ENCODE data around the gene RNU6-9.
"Not testable (repeated sequence)": the region's sequence is repeated elsewhere in the genome, so short reads cannot be mapped to it uniquely, and the experiment has no call there.

The RNU6-9 gene

DNA sequence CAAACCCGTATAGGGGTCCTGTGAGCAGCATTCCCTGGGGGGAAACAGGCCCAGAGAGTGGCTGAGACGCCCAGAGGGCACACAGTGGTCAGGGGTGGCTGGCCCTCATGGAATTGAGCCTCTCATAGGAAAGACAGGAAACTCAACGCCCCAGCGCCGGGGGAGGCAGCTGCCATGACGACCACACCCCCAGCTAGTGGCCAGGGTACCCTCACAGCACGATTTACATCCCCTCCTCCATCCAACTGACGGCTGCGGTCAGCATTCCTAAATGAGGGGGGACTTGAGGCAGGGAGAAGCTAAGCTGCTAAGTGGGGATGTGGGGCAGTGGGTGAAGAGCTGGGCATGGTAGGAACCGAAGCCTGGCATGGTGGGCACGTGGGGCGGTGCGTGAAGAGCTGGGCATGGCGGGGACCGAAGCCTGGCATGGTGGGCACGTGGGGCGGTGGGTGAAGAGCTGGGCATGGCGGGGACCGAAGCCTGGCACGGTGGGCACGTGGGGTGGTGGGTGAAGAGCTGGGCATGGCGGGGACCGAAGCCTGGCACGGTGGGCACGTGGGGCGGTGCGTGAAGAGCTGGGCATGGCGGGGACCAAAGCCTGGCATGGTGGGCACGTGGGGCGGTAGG, 10.3 kb upstream of the RNU6-9 start:
- no peak overlapping the region for H3K9ac ChIP-seq (ENCODE audit: low read depth, low read length)
- H3K27ac ChIP-seq (ENCODE audit: low read depth, low read length): no peak overlapping the region
- H3K36me3 ChIP-seq (ENCODE audit: insufficient read depth, low read length): peaks cover 41% of the 10 kb centered on the region

DNA sequence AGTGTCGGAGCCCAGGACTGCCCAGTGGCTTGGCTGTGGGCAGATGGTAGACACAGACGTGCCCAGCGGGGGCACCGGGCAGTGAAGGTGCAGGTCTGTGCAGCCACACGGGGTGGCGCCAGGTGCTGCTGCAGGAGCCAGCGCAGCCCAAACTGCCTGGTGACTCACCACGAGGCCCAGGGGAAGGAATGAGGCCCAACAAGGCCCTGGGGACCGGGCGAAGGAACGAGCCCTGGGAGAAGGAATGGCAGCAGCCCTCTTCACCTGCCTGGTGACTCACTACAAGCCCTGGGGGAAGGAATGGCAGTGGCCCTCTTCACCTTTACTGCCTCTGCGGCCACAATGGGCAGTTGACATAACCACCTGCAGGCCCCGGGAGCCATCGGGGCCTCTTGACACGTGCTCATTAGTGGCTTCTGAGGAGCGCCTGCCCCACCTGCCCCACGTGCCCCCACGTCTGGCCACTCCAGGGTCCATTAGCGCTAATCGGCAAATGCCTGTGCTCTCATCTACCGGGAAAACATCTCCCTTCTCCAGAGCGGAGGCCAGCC, 9.5 kb upstream of the RNU6-9 start:
- no peak overlapping the region for H3K9ac ChIP-seq (ENCODE audit: low read depth, low read length)
- 91% methylated on average over 22 of the region's 22 CpGs for whole genome bisulfite sequencing
- H3K4me1 ChIP-seq (ENCODE audit: insufficient read depth, low read length): no peaks in the 10 kb centered on the region
- no peaks in the 10 kb centered on the region for H3K9me3 ChIP-seq (ENCODE audit: insufficient read depth, low read depth, low read length)
- no peak overlapping the region for H3K4me3 ChIP-seq (ENCODE audit: low read length)
- H3K27ac ChIP-seq (ENCODE audit: low read depth, low read length): no peak overlapping the region
- H3K36me3 ChIP-seq (ENCODE audit: insufficient read depth, low read length): peaks cover 45% of the 10 kb centered on the region
- no peaks in the 10 kb centered on the region for H3K27me3 ChIP-seq (ENCODE audit: insufficient read depth, low read length)

More for the DNA sequence above, 10.3 kb upstream of the RNU6-9 start:
- no peak overlapping the region for H3K4me3 ChIP-seq (ENCODE audit: low read length)
- no peaks in the 10 kb centered on the region for H3K9me3 ChIP-seq (ENCODE audit: insufficient read depth, low read depth, low read length)
- WGBS: 93% methylated on average over 20 of the region's 30 CpGs
- no peaks in the 10 kb centered on the region for H3K27me3 ChIP-seq (ENCODE audit: insufficient read depth, low read length)
- no peaks in the 10 kb centered on the region for H3K4me1 ChIP-seq (ENCODE audit: insufficient read depth, low read length)

DNA sequence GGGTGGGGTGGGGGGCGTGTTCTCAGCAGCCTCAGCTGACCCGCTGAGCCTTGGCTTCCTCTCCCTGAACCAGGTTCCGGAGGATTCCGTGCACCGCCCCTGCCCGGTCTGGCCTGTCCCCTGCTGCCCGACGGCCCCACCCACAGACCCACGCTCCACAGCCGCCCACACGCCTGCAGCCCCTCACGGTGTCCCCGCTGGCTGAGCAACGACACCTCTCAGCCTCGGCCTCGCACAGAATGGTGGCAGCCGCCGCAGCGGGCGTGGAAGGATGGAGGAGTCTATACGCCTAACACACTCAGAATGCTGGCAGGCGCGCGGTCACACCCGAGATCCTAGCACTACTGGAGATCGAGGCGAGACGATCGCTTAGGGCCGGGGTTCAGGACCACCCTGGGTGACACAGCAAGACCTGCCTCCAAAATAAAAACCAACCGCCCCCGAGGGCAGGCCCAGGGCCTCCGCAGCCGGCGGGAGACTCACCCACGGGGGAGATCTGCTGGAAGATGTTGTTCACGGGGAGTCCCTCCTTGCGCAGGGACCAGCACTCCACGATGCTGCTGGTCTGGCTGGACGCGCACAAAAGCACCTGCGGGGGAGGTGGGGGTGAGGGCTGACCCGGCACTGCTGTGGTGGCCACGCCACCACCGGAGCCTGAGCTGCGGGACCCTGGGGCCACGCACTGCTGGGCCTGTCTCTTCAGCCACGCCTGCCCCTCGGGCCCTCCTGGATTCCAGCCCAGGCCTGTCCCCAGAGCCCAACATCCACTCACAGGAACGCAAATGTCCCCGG, 8.7 kb upstream of the RNU6-9 start:
- H3K4me1 ChIP-seq (ENCODE audit: insufficient read depth, low read length): no peaks in the 10 kb centered on the region
- 94% methylated on average over 51 of the region's 51 CpGs for WGBS
- no peak overlapping the region for H3K27ac ChIP-seq (ENCODE audit: low read depth, low read length)
- no peak overlapping the region for H3K9ac ChIP-seq (ENCODE audit: low read depth, low read length)
- H3K36me3 ChIP-seq (ENCODE audit: insufficient read depth, low read length): peaks cover 52% of the 10 kb centered on the region
- H3K4me3 ChIP-seq (ENCODE audit: low read length): no peak overlapping the region
- no peaks in the 10 kb centered on the region for H3K27me3 ChIP-seq (ENCODE audit: insufficient read depth, low read length)
- no peaks in the 10 kb centered on the region for H3K9me3 ChIP-seq (ENCODE audit: insufficient read depth, low read depth, low read length)

DNA sequence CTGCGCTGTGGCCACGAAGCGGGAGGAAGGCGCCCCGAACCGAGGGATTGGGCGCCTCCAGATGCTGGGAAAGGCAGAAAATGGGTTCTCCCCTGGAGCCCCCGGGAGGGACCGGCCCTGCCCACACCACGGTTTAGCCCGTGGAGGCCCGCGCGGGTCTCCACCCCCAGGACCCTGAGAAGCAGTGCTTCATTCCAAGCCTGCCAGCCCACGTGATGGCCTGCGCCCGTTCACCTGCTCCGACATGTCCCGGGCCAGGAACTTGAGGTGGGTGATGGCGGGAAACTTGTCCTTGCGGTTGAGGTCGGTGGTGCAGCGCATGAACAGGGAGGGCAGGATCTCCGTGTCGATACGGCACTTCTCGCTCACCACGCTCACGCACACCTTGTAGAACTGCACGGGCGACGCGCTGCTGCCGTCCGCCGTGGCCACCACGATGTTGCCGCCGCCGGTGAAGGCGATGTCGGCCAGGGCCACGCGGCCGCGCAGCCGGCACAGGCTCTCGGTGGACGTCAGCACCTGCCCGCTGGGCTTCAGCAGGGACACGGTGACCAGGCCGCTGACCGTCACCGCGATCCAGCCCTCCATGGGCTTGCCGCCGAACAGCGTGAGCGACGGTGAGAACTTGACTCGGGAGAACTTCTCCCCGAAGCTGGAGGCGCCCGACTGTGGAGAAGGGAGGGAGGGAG, 7.6 kb upstream of the RNU6-9 start:
- WGBS: 96% methylated on average over 64 of the region's 64 CpGs
- Histone ChIP-seq H3K9ac (ENCODE audit: low read depth, low read length) (no peak overlapping the region), H3K9me3 (ENCODE audit: insufficient read depth, low read depth, low read length) (no peaks in the 10 kb centered on the region), H3K27ac (ENCODE audit: low read depth, low read length) (no peak overlapping the region), H3K4me3 (ENCODE audit: low read length) (no peak overlapping the region), H3K27me3 (ENCODE audit: insufficient read depth, low read length) (no peaks in the 10 kb centered on the region), H3K4me1 (ENCODE audit: insufficient read depth, low read length) (no peaks in the 10 kb centered on the region), H3K36me3 (ENCODE audit: insufficient read depth, low read length) (peaks cover 58% of the 10 kb centered on the region)

DNA sequence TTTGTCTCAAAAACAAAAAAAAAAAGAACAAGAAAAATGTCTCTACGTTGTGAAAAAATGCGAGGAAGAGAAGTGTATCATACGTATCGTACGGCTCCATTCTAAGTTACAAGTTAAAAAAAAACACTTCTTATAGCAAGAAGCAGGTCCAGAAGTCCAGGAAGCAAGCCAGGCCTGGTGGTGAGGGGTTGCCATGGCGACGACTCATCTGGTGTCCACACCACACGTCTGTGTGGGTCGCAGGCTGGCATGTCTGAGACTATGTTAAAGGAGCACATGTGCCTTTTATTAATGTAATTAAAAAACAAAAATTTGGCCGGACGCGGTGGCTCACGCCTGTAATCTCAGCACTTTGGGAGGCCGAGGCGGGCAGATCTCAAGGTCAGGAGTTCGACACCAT, 6.2 kb upstream of the RNU6-9 start:
- Histone ChIP-seq H3K9me3 (ENCODE audit: insufficient read depth, low read depth, low read length) (no peaks in the 10 kb centered on the region), H3K27ac (ENCODE audit: low read depth, low read length) (no peak overlapping the region), H3K27me3 (ENCODE audit: insufficient read depth, low read length) (no peaks in the 10 kb centered on the region), H3K4me3 (ENCODE audit: low read length) (no peak overlapping the region), H3K9ac (ENCODE audit: low read depth, low read length) (no peak overlapping the region), H3K36me3 (ENCODE audit: insufficient read depth, low read length) (peaks cover 47% of the 10 kb centered on the region), H3K4me1 (ENCODE audit: insufficient read depth, low read length) (no peaks in the 10 kb centered on the region)
- 92% methylated on average over 16 of the region's 16 CpGs for WGBS

DNA sequence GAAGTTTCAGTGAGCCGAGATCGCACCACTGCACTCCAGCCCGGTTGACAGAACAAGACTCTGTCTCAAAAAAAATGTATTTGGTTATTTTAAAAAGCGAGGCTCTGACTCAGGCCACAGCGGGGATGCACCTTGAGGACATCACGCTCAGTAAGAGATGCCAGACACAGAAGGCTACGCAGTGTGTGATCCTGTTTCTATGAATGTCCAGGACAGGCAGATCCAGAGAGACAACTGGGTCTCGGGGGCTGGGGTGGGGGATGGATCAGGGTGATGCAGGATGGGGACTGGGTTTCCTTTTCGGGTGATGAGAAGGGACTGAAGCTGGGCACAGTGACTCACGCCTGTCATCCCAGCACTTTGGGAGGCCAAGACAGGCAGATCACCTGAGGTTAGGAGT, 5.7 kb upstream of the RNU6-9 start:
- Histone ChIP-seq H3K4me1 (ENCODE audit: insufficient read depth, low read length) (no peaks in the 10 kb centered on the region), H3K9me3 (ENCODE audit: insufficient read depth, low read depth, low read length) (no peaks in the 10 kb centered on the region), H3K27ac (ENCODE audit: low read depth, low read length) (no peak overlapping the region), H3K4me3 (ENCODE audit: low read length) (no peak overlapping the region), H3K27me3 (ENCODE audit: insufficient read depth, low read length) (no peaks in the 10 kb centered on the region), H3K36me3 (ENCODE audit: insufficient read depth, low read length) (peaks cover 43% of the 10 kb centered on the region), H3K9ac (ENCODE audit: low read depth, low read length) (no peak overlapping the region)
- WGBS: 94% methylated on average over 10 of the region's 10 CpGs

DNA sequence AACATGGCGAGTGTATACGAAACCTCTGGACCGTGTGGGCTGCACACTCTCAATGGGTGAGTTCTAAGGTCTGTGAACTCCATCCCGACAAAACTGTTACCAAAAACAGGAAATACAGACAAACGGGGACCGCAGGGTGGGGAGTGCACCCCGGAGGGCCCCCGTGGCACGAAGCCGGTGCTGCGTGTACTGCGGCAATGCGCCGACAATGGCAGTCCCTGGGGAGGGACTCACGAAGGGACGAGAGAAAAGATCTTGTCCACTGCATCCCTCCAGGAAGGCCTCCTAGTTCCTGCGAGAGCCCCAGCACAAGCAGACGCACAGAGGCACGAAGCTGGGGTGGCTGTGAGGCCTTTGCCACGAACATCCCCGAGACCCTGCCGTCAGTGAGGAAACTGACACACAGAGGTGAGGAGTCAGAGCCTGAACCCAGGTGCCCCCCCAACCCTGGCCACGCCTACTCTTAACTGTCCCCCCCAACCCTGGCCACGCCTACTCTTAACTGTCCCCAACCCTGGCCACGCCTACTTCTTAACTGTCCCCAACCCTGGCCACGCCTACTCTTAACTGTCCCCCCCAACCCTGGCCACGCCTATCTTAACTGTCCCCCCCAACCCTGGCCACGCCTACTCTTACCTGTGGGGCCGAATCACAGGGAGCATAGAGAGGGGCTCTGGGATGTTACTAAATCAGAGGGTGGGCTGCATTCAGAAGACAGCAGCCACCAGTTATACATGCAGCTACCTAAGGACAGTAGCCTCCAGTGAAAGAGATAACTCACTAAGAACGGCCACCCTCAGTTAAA, 4.5 kb upstream of the RNU6-9 start:
- H3K4me1 ChIP-seq (ENCODE audit: insufficient read depth, low read length): no peaks in the 10 kb centered on the region
- no peak overlapping the region for H3K27ac ChIP-seq (ENCODE audit: low read depth, low read length)
- no peak overlapping the region for H3K9ac ChIP-seq (ENCODE audit: low read depth, low read length)
- H3K27me3 ChIP-seq (ENCODE audit: insufficient read depth, low read length): no peaks in the 10 kb centered on the region
- no peaks in the 10 kb centered on the region for H3K9me3 ChIP-seq (ENCODE audit: insufficient read depth, low read depth, low read length)
- H3K36me3 ChIP-seq (ENCODE audit: insufficient read depth, low read length): peaks cover 37% of the 10 kb centered on the region
- 94% methylated on average over 30 of the region's 30 CpGs for WGBS
- H3K4me3 ChIP-seq (ENCODE audit: low read length): no peak overlapping the region

DNA sequence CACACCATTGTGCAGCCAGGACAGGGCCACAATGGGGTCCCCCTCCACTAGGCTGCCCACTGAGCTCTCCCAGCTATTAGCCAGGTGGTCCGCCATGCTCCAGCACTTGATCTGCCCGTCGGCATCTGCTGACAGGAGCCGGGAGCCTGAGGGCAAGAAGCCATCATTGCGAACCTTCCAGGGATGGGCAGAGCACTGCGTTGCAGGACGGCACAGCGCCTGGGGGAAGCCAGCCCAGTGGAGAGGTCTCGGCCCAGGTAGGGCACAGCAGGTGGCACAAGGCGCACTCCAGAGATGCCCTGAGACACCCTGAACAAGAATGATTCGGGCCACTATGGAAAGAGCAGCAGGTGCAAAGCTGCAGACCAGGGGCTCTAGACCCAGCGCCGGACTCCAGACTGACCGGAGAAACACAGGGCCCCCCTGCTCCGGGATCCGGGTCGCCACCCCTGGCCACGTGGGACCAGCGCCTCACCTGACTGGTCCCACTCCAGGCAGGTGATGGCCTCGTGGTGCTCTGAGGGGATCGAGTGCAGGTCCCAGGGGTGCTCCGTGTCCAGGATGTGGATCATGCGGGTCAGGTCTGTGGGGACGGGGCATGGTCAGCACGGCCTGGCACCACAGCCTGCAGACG, 3.5 kb upstream of the RNU6-9 start:
- Histone ChIP-seq H3K27ac (ENCODE audit: low read depth, low read length) (no peak overlapping the region), H3K36me3 (ENCODE audit: insufficient read depth, low read length) (peaks cover 36% of the 10 kb centered on the region), H3K9ac (ENCODE audit: low read depth, low read length) (no peak overlapping the region), H3K4me3 (ENCODE audit: low read length) (no peak overlapping the region), H3K9me3 (ENCODE audit: insufficient read depth, low read depth, low read length) (no peaks in the 10 kb centered on the region), H3K27me3 (ENCODE audit: insufficient read depth, low read length) (no peaks in the 10 kb centered on the region), H3K4me1 (ENCODE audit: insufficient read depth, low read length) (no peaks in the 10 kb centered on the region)
- 95% methylated on average over 26 of the region's 26 CpGs for WGBS

DNA sequence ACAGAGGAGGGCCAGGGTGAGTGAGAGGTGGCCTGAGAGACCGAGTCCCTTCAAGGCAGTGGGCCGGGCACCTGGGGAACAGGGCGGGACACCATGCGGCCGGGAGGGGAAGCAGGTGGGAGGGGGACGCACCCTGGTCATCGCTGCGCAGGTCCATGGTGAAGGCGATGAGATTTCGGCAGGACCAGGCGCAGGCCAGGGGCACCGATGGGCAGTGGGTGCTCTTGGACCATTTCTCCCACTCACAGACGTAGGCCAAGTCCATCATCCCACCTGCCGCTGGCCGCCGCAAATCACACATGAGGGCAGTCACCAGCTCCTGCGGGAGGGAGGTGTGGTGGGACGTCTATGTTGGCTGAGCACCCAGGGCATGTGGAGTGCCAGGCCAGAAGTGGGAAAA, 2.5 kb upstream of the RNU6-9 start:
- H3K27ac ChIP-seq (ENCODE audit: low read depth, low read length): no peak overlapping the region
- no peaks in the 10 kb centered on the region for H3K9me3 ChIP-seq (ENCODE audit: insufficient read depth, low read depth, low read length)
- WGBS: 96% methylated on average over 18 of the region's 18 CpGs
- peaks cover 32% of the 10 kb centered on the region for H3K36me3 ChIP-seq (ENCODE audit: insufficient read depth, low read length)
- no peaks in the 10 kb centered on the region for H3K27me3 ChIP-seq (ENCODE audit: insufficient read depth, low read length)
- H3K9ac ChIP-seq (ENCODE audit: low read depth, low read length): no peak overlapping the region
- H3K4me3 ChIP-seq (ENCODE audit: low read length): no peak overlapping the region
- H3K4me1 ChIP-seq (ENCODE audit: insufficient read depth, low read length): no peaks in the 10 kb centered on the region

DNA sequence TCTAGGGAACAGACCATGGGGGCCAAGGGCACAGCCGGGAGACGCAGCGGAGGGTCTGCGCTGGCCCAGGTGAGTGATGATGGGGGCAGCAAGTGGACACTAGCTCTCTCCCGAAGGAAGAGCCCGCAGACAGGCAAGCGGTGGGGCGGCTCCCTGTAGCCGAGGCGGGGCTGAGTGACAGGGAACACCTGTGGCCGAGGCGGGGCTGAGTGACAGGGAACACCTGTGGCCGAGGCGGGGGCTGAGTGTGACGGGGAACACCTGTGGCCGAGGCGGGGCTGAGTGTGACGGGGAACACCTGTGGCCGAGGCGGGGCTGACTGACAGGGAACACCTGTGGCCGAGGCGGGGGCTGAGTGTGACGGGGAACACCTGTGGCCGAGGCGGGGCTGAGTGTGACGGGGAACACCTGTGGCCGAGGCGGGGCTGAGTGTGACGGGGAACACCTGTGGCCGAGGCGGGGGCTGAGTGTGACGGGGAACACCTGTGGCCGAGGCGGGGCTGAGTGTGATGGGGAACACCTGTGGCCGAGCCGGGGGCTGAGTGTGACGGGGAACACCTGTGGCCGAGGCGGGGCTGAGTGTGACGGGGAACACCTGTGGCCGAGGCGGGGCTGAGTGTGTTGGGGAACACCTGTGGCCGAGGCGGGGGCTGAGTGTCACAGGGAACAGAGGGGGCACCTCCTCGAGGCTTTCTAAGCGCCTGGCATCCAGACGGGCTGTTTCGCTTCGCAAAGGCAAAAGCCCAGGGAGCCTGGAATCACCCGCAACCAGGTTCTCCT, 1.7 kb upstream of the RNU6-9 start:
- H3K9me3 ChIP-seq (ENCODE audit: insufficient read depth, low read depth, low read length); H3K27ac ChIP-seq (ENCODE audit: low read depth, low read length): not testable (repeated sequence)
- 93% methylated on average over 50 of the region's 50 CpGs for WGBS

More for the DNA sequence above, 1.7 kb upstream of the RNU6-9 start:
- H3K27me3 ChIP-seq (ENCODE audit: insufficient read depth, low read length); H3K9ac ChIP-seq (ENCODE audit: low read depth, low read length); H3K4me1 ChIP-seq (ENCODE audit: insufficient read depth, low read length): not testable (repeated sequence)
- Histone ChIP-seq H3K4me3 (ENCODE audit: low read length) (peak overlapping the region; percentile 89), H3K36me3 (ENCODE audit: insufficient read depth, low read length) (peaks cover 29% of the 10 kb centered on the region)

All from HUES64 (cell line).